Vagina (tissue), 2 donors: ENCODE measurements around the gene CD83. TPM values are rescaled to one million over a fixed set of nuclear protein-coding genes. Genes with fewer than 3 reads are reported as not detected.
A peak's percentile ranks its signal among the peaks of the same experiment; 100 is the strongest.

ENCODE experiments used
- DNase-seq, 2 donors: peaks; one replicate each; pipeline ENCODE4 v3.0.0-alpha.2; 2017; ENCODE audit errors: extremely low spot score in 2 of 2
- H3K27ac ChIP-seq: fragments of 200-600 bp; sonication (generic); one replicate; pipeline ENCODE4 v1.5.1; 2019
- H3K27me3 ChIP-seq: fragments of 200-600 bp; sonication (generic); one replicate; pipeline ENCODE4 v1.5.1; 2019
- H3K36me3 ChIP-seq, 2 donors: fragments of 200-600 bp; sonication (generic); one replicate each; pipeline ENCODE4 v1.5.1; 2017 to 2019
- H3K4me1 ChIP-seq: fragments of 200-600 bp; sonication (generic); one replicate; pipeline ENCODE4 v1.5.1; 2019
- H3K4me3 ChIP-seq, 2 donors: fragments of 200-600 bp; sonication (generic); 1 replicate in 1 of 2; 2 replicates in 1 of 2; pipeline ENCODE4 v1.5.1; 2016 to 2019
- H3K9me3 ChIP-seq: fragments of 200-600 bp; sonication (generic); one replicate; pipeline ENCODE4 v1.5.1; 2019
- CTCF ChIP-seq, 3 experiments: fragments of 450-650 bp in 2 of 3; fragments of 200-600 bp in 1 of 3; sonication (generic) in 1 of 3; IDR thresholded peaks; one replicate each; pipeline ENCODE4 v1.5.1; 2017 to 2019; ENCODE audit warnings: antibody characterized with exemption in 3 of 3, mild to moderate bottlenecking in 2 of 3, moderate library complexity in 2 of 3
- POLR2A ChIP-seq, 2 donors: fragments of 450-650 bp; IDR thresholded peaks; one replicate each; pipeline ENCODE4 v1.6.1; 2017; ENCODE audit warnings: antibody characterized with exemption in 2 of 2, mild to moderate bottlenecking in 2 of 2, moderate library complexity in 2 of 2
- POLR2AphosphoS5 ChIP-seq, 2 donors: sonication (generic); formaldehyde crosslinking; IDR thresholded peaks; one replicate each; pipeline ENCODE4 v1.9.0; 2017; ENCODE audit warnings: antibody characterized with exemption in 2 of 2, mild to moderate bottlenecking in 2 of 2, low read depth in 1 of 2; ENCODE audit not compliant: insufficient read depth in 1 of 2
- intact Hi-C: fragments of 100-400 bp; cut with DNase I; formaldehyde crosslinking; loops from one replicate; pipeline ENCODE4 v1.15.1; 2023
- total RNA-seq: library from RNA; depleted of rRNA; stranded (reverse); fragments of >200 nt; gene quantifications from one replicate; pipeline ENCODE4 v1.2.3, GENCODE V29; 2016

Gene CD83
- total RNA-seq, 1 donor from 2014 or later = 26.0 TPM

- H3K9me3 ChIP-seq = no peaks in the 10 kb centered on the region
- DNase-seq = no peak
- peak overlapping the region; percentile 20 for H3K27ac ChIP-seq
- H3K4me1 ChIP-seq = peaks cover 32% of the 10 kb centered on the region
- no peaks in the 10 kb centered on the region for H3K27me3 ChIP-seq
- intact Hi-C loops = no loop called here
- H3K36me3 ChIP-seq = peaks cover 0 to under 1% of the 10 kb centered on the region in 2 donors
- TF ChIP-seq POLR2AphosphoS5 (IDR thresholded peaks at IDR 0.05; ENCODE audit: insufficient read depth in 1 of 2, low read depth in 1 of 2) = no peak
- no peak for TF ChIP-seq CTCF (IDR thresholded peaks at IDR 0.05)
- TF ChIP-seq POLR2A (IDR thresholded peaks at IDR 0.05) = no peak
- no peak overlapping the region for H3K4me3 ChIP-seq
Measured at GRCh38 chr6:14128746-14129145, 11.2 kb downstream of the CD83 start.

GRCh38 chr6:14129575-14129974 is 12.0 kb downstream of the CD83 start:
- intact Hi-C loops = no loop called here

GRCh38 chr6:14130435-14131075 is 13.0 kb downstream of the CD83 start:
- Histone ChIP-seq H3K4me3 (no peak overlapping the region), H3K36me3 (peaks cover 0 to 14% of the 10 kb centered on the region in 2 donors), H3K27me3 (no peaks in the 10 kb centered on the region), H3K4me1 (peaks cover 24% of the 10 kb centered on the region), H3K9me3 (no peaks in the 10 kb centered on the region), H3K27ac (no peak overlapping the region)
- TF ChIP-seq POLR2A (IDR thresholded peaks at IDR 0.05) (no peak), POLR2AphosphoS5 (IDR thresholded peaks at IDR 0.05; ENCODE audit: insufficient read depth in 1 of 2, low read depth in 1 of 2) (no peak), CTCF (IDR thresholded peaks at IDR 0.05) (no peak)
- DNase-seq = no peak
- intact Hi-C loops = no loop called here

More at GRCh38 chr6:14129575-14129974, 12.0 kb downstream of the CD83 start:
- TF ChIP-seq POLR2A (IDR thresholded peaks at IDR 0.05) (no peak), CTCF (IDR thresholded peaks at IDR 0.05) (peak in 1 of 3 experiments; percentile 15)
- no peak overlapping the region for H3K27ac ChIP-seq
- no peak overlapping the region for H3K4me3 ChIP-seq
- peaks cover 0 to 9% of the 10 kb centered on the region in 2 donors for H3K36me3 ChIP-seq
- H3K4me1 ChIP-seq = peaks cover 24% of the 10 kb centered on the region
- H3K9me3 ChIP-seq = no peaks in the 10 kb centered on the region
- no peak for DNase-seq
- no peaks in the 10 kb centered on the region for H3K27me3 ChIP-seq

- H3K36me3 ChIP-seq = peaks cover 0 to 16% of the 10 kb centered on the region in 2 donors
- H3K27me3 ChIP-seq = no peaks in the 10 kb centered on the region
- no peaks in the 10 kb centered on the region for H3K9me3 ChIP-seq
- DNase-seq = peak in 1 of 2 donors; percentile 58
- TF ChIP-seq POLR2A (IDR thresholded peaks at IDR 0.05) = no peak
- TF ChIP-seq POLR2AphosphoS5 (IDR thresholded peaks at IDR 0.05; ENCODE audit: insufficient read depth in 1 of 2, low read depth in 1 of 2) = no peak
- no peak for TF ChIP-seq CTCF (IDR thresholded peaks at IDR 0.05)
- H3K4me1 ChIP-seq = peaks cover 24% of the 10 kb centered on the region
- H3K27ac ChIP-seq = no peak overlapping the region
- intact Hi-C loops = no loop called here
- no peak overlapping the region for H3K4me3 ChIP-seq
Measured at GRCh38 chr6:14131579-14131978, 14.0 kb downstream of the CD83 start.

GRCh38 chr6:14132244-14132920 is 14.8 kb downstream of the CD83 start:
- Histone ChIP-seq H3K4me3 (no peak overlapping the region), H3K27me3 (no peaks in the 10 kb centered on the region), H3K9me3 (no peaks in the 10 kb centered on the region), H3K27ac (no peak overlapping the region), H3K4me1 (peaks cover 19% of the 10 kb centered on the region), H3K36me3 (peaks cover 0 to 16% of the 10 kb centered on the region in 2 donors)
- DNase-seq = no peak
- intact Hi-C loops = no loop called here
- TF ChIP-seq CTCF (IDR thresholded peaks at IDR 0.05) (no peak), POLR2AphosphoS5 (IDR thresholded peaks at IDR 0.05; ENCODE audit: insufficient read depth in 1 of 2, low read depth in 1 of 2) (no peak), POLR2A (IDR thresholded peaks at IDR 0.05) (no peak)
